GM21447 (cell line): ENCODE data around the gene DCLK1.
A peak's percentile ranks its signal among the peaks of the same experiment; 100 is the strongest.

Experiments
- ATAC-seq: cut with Tn5 transposase; IDR thresholded peaks from one replicate; pipeline ENCODE4 v1.9.1; 2021; ENCODE audit not compliant: unreplicated experiment

DCLK1 gene

DNA sequence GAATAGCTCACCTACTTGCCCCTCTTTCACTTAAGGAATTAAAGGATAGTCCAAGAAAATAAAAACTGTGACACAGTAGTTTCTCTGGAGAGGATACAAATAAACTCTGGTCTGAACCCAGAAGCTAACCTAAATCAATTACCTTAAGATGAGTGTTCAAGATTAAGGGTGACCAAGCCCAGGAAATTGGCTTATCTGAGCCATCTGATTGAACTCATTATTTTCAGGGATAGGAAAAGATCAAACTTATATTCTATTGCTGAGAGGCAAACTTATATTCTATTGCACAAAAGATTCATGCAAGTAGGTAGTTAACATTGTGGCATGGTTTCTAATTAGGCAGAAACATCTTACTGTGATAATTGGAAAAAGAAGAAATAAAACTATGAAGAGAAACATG is 175.1 kb downstream of the DCLK1 start:
- no peak for ATAC-seq

DNA sequence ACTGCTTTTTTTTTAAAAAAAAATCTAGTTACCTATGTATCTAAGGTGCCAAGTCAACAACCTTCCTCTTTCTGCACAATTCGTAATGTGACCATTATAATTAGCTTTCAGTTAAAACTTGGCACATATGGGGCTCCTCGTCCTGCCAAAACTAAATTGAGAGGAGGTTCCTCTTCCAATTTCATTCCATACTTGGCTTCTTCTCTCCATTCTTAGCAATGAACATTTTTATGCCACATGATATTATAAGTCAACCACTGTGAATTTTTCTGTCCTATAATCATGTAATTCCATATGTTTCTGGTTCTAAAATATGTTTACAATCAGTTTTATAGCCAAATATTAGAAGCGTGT is 177.0 kb downstream of the DCLK1 start:
- ATAC-seq: no peak

DNA sequence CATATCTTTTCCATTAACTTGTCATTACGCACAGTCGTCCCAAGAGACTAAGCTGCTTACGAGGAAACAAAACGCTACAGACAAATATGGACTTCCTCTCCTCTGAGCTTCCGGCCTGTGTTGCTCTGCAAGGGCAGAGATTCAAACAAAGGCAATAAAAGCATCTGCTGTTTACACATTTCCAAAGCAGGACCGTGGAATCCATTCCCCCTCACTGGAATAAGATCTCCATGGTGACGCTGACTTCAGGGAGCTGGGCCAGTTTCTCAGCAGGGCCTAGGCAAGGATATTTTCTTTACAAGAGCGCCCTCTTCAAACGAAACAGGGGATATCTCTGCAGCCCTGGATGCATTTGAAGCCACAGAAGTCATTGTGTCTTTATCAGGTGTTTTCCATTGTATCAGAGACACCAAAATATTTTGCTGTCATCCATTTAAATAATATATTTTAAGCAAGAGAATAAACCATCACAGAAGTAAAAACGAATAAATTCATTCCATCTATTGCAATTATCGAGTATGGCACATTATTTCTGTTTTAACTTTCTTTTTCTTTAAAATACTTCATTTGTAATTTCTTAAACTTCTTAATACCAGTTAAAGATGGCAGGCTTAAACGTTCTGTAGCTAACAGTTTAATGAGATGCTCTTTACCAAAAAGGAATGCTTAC is 177.5 kb downstream of the DCLK1 start:
- ATAC-seq: no peak

DNA sequence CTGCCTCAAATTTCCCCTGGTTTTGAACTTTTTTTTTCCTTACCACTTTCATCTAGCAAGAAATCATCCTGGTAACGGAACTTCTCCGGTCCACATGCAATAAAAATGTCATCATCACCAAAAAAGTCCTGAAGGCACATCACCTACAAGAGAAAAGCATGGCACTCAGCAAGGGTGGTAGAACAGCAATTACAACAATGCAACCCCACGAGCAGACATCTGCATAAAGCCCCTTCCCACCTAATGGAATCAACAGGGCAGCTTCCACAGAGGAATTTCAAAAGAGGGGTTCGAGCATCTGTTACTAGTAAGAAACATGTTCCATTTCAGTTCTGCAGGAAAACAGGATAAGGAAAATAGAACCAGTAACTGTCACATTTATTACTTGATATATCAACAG is 183.9 kb downstream of the DCLK1 start:
- ATAC-seq: no peak

DNA sequence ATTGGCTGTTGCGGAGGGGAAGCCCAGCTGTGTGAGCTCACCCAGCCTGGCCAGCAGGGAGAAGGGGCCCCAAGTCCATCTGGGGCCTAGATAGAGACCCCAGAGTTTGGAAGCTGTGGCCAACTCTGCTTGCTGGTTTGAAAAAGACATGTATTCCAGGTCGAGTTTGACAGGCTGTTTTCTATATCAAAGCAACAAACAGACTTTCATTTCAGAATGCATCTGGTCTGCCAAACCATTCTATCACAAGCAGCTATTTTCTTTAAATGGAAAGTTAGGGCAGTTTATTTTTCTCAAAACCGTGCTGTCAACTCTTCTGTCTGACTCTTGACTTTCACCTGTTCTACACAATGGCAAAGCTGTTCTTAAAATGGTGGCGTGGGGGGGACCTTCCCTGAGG is 185.8 kb downstream of the DCLK1 start:
- no peak for ATAC-seq

DNA sequence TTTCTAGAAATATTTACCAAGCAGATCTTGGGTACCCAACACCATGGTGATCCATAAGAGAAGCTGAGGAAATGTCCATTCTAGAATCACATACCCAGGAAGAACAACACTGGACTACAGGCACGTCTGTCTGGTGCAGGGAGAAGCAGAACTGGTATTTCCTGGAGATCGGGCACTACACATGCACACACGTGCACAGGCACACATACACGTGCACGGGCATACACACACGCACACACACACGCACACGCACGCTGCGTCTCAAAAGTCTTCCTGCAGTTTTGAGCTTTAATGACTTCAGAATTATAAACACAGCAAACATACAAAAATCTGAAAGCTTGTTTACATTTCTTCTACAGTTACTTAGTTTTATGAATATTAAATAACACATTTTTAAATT is 189.8 kb downstream of the DCLK1 start:
- no peak for ATAC-seq

DNA sequence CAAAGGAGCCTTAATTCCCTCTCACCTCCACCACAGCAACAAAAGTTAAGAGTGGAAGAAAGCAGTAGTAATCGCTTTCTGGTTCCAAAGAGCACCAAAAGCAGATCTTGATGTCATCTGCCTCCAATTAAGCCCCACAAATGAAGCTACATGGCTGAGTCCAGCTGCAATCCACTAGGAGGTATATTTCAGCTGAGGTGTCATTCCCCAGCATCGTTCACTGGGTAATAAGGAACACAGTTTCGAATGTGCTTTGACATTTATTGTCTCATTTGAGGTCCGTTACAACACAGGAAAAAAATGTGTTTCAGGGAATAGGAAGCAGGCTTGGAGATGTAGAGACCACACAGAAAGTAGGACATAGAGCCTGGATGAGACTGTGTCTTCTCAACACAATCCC is 190.4 kb downstream of the DCLK1 start:
- ATAC-seq: no peak

DNA sequence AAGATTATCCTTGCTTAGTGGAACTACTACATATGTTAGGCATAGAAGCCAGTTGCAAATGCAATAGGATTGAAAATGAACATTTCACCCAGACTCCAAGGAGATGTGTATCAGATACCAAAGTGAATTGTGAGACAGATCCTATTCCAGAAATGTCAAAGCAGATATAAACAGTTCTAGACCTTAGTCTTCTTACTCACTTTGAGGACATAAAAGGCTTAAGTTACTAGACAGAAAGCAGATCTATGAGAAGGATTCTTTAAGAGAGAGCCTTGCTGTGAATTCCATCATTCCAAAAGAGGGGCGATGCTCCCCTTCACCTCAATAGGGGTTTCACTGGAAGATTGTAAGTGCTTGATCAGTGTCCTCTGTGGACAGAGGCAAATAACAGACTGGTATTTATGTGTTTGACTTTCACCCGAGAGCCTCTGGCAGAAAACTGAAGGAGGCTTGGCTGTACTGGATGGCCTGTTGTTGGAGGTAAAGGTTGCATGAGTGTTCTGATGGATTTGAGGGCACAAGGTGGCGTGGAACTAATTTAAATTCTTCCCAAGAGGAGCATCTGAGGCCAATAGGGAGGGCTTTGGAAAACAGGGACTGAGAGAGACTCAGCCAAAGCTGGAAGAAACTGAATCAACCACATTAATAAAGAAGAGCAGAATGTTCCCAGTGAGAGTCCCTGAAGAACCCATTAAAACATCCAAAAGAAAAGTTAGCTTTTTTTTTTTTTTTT is 194.8 kb downstream of the DCLK1 start:
- no peak for ATAC-seq

DNA sequence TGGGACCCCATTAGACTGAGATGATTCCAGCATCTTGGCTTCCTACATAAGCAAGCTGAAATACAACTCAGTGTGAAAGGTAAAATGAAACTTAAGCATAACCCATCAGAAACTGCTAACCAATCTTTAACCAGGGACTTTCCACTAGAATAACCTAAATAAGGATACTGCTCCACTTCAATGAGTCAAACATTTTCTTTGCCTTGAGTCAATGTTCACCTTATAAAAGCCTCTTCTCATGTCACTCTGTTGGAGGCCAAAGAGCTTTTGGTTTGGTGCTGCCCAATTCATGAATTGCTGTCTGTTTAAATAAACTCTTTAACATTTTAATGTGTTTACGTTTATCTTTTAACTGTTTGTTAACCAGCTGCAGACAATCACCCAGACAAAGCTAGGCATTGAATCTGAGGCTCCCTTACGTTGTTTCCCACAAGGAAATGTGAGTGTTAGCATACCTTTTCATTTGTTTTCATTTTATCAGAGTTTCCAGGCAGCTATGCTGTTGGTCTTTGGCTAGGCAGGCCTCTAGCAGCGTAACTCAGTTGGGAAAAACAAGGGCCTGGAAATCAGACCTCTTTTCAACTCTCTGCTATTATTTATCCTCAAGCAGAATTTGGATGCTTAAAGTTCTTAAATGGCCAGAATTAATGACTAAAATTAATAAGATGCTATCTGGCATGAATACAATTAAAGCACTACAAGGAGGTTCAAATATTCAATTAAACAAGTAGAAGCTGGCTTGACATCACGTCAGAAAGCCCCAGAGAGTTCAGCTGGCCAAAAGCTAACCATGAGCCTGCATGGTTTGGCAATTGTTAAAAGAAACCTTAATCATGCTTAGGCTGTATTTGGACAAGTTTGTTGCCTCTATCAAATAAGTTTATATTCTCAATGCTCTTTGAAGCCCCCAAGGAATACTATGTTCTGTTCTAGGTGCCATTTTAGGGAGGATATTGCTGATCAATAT is 200.2 kb downstream of the DCLK1 start:
- peak; percentile 87 for ATAC-seq

DNA sequence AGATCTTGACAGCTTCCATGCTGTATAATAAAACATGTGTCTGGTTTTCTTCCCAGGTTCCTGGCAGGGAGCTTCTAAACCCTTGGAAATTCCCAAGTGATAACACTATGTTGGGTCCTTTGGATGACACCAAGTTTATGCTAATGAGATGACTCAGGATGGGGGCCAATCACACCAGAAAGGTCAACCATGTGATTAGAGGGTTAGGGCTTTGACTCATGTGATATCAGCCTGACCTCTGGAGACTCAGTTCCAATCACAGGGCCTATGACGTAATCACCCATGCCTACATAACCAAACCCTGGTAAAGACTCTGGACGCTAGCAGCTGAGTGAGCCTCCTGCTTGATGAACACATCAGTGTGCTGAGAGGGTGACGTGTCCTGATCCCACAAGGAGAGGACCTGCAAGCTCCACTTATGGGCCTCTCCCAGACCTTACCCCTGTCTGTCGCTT is 203.6 kb downstream of the DCLK1 start:
- ATAC-seq: no peak

DNA sequence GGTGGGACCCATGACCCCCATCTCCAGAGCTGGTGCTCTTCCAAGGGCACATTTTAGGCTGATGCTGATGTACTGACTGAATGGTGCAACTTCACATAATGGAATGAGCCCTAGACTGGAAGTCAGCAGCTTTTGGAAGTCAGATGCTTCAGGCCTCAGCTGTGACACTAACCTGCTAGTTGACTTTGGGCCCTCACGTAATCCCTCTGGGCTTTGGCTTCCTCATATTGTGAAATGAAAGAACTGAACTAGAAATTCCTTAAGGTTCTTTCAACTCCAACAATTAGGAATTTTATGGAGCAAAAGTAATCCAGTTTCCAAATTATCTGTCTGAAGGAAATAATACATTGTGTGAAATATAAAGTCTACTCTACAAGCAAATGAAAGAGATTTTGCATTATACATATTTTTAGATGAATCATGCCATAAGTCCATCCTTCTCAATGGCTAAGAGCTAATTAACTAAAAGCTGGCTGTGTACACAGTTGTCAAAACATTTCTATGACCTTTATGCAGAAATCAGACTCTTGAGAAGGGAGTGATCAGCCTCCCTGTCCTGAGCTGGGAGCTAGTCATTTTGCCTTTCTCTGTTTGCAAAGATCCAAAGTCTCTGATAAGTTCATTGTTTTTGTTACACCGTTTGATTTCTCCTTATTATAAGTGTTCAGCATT is 204.2 kb downstream of the DCLK1 start:
- ATAC-seq: no peak

DNA sequence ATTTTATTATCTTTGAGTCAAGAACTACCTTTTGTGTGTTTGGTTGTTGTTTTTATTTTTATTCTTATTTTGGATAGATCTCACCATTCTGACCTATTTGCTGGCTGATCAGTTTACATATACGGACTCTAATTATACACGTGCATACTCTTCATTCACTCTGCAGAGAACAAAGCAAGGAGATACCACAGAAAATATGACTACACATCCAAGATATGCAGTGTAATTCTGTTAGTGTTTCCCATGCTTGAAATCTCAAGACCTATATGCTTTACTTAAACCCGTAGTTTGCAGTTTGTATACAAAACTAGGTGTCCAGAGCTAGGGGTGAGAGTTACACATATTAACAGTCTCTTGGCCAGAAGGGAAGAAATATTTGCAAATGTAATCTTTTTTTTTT is 205.5 kb downstream of the DCLK1 start:
- no peak for ATAC-seq

DNA sequence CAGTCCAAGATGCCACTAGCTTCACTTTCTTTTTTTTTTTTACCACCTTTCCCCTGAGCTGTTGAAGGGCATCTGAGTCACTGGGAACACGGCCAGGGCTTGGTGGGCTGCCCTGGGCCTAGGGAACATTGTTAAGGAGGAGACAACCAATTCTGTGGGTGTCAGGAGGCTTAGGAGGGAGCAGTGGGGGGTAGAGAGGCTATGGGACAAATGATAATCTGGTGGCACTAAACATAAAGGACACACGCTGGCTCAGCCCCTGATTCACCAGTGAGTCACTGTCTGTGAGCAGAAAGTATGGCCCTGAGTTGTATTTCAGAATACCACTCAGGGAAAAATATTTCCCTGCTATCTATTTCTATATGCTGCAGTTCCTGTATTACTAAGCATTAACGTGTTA is 207.8 kb downstream of the DCLK1 start:
- no peak for ATAC-seq

DNA sequence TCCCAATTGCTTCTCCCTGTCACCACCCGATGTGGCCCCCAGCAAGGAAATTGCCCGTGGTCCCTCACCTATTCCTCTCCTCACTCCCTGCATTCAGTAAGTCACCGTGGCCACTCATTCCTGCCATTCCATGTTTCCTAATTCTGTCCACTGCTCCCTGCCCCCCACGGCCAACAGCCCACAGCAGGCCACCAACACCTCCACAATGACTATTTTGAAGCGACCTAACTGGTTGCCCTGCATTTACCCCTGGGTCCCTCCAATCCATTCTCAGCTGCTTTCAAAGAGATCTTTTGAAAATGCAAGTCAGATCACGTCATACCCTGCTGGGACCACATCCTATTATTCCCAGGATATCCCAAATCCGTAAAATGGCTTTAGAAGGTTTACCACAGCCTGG is 210.4 kb downstream of the DCLK1 start:
- no peak for ATAC-seq

DNA sequence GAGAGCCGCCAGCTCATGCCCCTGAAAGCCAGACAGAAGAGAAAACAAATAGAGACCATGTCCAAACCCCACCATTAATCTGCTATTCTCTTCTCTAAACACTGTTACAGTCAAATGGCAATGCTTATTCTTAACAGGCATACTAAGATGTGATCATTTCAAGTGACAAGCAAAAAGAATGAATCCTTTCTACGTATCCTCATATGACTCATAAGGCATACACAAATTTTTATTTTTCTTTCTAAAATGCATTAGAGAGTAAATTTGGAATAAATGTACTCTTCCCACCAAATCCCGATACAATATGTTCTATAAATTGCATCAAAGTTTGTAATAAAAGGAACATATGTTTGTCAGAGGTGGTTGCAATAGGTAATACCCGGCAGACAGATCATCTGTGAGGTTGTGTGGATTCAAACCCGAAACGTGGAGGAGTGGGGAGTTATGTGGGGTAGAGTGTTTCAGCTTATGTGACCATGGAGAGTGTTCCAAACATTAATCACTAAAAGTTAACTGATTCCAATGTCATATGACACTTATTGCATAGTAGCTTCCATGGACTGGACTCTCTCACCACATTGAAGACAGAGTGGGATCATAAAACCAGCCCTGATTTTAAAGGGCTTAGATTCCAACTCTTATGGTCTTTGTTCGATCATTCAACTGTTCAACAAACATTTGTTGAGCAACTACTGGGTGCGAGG is 213.1 kb downstream of the DCLK1 start:
- ATAC-seq: no peak

DNA sequence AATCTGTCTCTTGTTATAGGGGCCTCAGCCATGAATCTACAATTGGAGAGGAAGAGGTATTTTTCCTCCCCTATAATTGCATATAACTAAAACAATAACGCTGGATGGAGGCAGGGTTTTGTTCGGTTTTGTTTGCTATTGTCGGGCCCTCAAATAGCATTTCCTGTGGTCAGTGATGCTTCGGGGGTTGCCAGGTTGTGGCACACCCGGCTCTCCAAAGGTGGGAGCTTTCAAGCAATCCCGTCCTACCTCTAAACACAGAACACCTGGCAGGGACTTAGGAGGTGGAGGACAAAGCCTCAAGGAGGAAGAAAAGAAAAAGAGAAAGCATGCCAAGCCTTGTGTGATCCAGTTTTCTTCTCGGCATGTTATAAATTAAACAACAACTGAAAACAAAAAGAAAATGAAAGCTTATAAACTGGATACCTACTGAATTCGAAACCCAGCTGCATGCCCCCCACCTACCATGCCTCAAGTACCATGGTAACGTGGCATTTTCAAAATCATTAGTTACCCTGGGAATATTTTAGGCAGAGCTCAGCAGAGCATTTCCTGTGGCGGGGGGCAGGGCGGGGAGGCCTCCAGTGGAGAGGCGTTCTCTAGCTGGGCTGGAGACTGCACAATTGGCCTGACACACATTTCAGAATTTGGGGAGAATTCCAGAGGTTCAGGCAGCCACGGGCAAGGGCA is 213.8 kb downstream of the DCLK1 start:
- ATAC-seq: peak; percentile 77

DNA sequence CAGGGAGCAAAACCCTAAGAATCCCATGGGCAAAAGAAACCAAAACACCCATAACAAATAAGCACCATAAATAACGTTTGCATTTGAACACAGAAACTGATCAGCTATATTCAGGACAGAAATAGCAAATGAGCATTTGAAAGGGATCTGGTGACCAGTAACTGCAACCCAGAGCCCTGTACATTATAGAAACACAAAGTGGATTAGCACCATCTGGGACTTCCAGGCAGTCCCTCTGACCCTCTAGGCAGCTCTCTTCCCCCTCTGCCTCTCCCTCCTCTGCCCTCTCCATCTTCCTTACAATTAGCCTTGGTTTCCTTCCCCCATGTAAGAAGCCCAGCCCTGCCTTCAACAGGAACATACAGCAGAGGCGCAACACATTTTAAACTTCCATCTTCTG is 215.0 kb downstream of the DCLK1 start:
- no peak for ATAC-seq

DNA sequence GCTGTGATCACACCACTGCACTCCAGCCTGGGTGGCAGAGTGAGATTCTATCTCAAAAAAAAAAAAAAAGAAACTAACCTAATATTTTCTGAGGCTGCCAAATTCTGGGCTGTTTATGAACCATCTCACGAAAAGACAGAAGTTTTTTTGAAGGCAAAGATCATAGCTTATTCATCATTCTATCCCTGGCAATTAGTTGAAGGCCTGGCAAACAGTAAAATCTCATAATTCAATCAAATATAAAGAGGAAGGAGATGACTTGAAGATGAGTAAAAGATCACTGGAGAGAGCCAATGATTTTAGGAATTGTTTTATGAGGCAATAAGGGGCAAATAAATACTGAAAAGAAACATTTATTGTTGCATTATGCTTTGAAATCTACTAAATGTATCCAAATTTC is 216.5 kb downstream of the DCLK1 start:
- ATAC-seq: no peak

DNA sequence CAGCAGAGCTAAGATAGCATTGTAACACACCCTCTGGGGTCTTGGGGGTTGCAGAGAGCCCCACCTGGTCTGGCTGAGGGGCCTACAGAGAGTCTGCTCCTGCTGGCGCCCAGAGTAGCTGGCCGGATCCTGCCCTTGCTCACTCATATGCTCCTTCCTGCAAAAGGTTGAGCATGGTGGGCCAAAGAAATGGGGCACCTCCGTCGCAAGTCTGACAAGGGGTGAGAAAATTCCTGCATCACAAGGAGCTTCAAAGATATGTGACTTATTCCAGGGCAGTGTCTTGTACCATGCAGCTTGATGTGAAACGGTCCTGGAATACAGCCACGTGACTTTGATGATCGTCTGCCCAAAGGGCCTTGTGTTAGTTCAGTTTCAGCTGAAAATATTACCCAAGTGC is 218.3 kb downstream of the DCLK1 start:
- no peak for ATAC-seq
